Measurements from ENCODE around the gene ARHGAP36. TPM values are rescaled to one million over a fixed set of nuclear protein-coding genes. Genes with fewer than 3 reads are reported as not detected.

The ARHGAP36 gene
- total RNA-seq, 2 donors from 2014 or later, result not detected

- Mint-ChIP-seq H3K27ac (no peak overlapping the region), H3K4me1 (no peaks in the 10 kb centered on the region), H3K27me3 (no peaks in the 10 kb centered on the region), H3K36me3 (ENCODE audit: low read depth) (no peaks in the 10 kb centered on the region), H3K4me3 (no peak overlapping the region), H3K9me3 (no peaks in the 10 kb centered on the region)
- ATAC-seq (replicated peaks), result no peak
Measured at GRCh38 chrX:131139072-131139471, 80.9 kb downstream of the ARHGAP36 start.

Other genes starting within 250 kb of the ARHGAP36 start
- gene ENOX2, start 155.1 kb upstream of the ARHGAP36 start, total RNA-seq, result 10 to 100 TPM in 1 of 2 donors, 1 to 10 TPM in 1; 7.0 to 13.0 TPM
- not detected for gene IGSF1, start 231.0 kb downstream of the ARHGAP36 start, total RNA-seq